HepG2 (cell line): ENCODE measurements around the gene DUS1L. TPM values are rescaled to one million over a fixed set of nuclear protein-coding genes. Genes with fewer than 3 reads are reported as not detected.

Source experiments
- ATAC-seq: fragments of 200-7000 bp; cut with Tn5 transposase; 3 replicates; pipeline ENCODE4 v1.9.1; 2020; ENCODE audit warnings: mild to moderate bottlenecking, moderate library complexity
- BruUV-seq: library from RNA; stranded (reverse); fragments of 400-500 nt; replicated peaks from 2 replicates; lab custom pipeline; 2021; lab: Mats Ljungman, UMichigan
- CTCF ChIA-PET: fragments of 300-600 bp; formaldehyde crosslinking; extraction: SDS; loops from one replicate; lab custom pipeline; 2021; ENCODE audit warnings: low total read pairs, inconsistent platforms, low intra/inter-chr PET ratio; lab: Yijun Ruan, JAX
- POLR2A ChIA-PET: fragments of 350-600 bp; sonication (Branson Sonifier 250); formaldehyde crosslinking; loops from one replicate; lab custom pipeline; 2020; ENCODE audit warnings: antibody characterized with exemption, inconsistent platforms; lab: Yijun Ruan, JAX
- DNase-seq: peaks from one replicate; pipeline ENCODE4 v3.0.0-alpha.2; 2015; ENCODE audit warnings: low spot score
- FAIRE-seq: peaks from 3 replicates; lab custom pipeline; 2011; peaks lifted over from hg19 to GRCh38; lab: Jason Lieb, UNC
- H2AFZ ChIP-seq: one replicate; pipeline ENCODE4 v1.6.1; 2011; ENCODE audit warnings: low read length, inconsistent platforms
- H3K27ac ChIP-seq: fragments of 300-600 bp; 3 replicates; pipeline ENCODE4 v1.8.0; 2011; ENCODE audit warnings: mixed run types, mild to moderate bottlenecking, mixed read lengths, low read length, inconsistent platforms; ENCODE audit not compliant: insufficient read depth; ENCODE audit errors: extremely low read length
- H3K27me3 ChIP-seq, 2 experiments: fragments of 200-600 bp in 1 of 2; 2 replicates in 1 of 2; 3 replicates in 1 of 2; pipeline versions ENCODE4 v1.6.0 to v1.8.0; 2011; ENCODE audit warnings: low read length in 2 of 2, mild to moderate bottlenecking in 2 of 2, moderate library complexity in 2 of 2, inconsistent platforms in 1 of 2; ENCODE audit not compliant: insufficient read depth in 2 of 2, control insufficient read depth in 1 of 2
- H3K36me3 ChIP-seq, 2 experiments: fragments of 200-600 bp in 1 of 2; replicated peaks in 1 of 2; 2 replicates in 1 of 2; 3 replicates in 1 of 2; pipeline versions ENCODE4 v1.5.1 to v1.8.0; 2011; ENCODE audit warnings: low read length in 2 of 2, inconsistent platforms in 1 of 2; ENCODE audit not compliant: insufficient read depth in 2 of 2, control insufficient read depth in 1 of 2
- H3K4me1 ChIP-seq: 2 replicates; pipeline ENCODE4 v1.5.1; 2012; ENCODE audit warnings: low read length, inconsistent platforms; ENCODE audit not compliant: insufficient read depth
- H3K4me2 ChIP-seq: 2 replicates; pipeline ENCODE4 v1.6.0; 2011; ENCODE audit warnings: low read depth, low read length, inconsistent platforms
- H3K4me3 ChIP-seq, 3 experiments: fragments of 200-600 bp in 1 of 3; sonication (generic), shearing (Covaris generic) in 1 of 3; replicated peaks in 1 of 3; 2 replicates each; pipeline ENCODE4 v1.5.1; 2011 to 2016; ENCODE audit warnings: low read length in 3 of 3, inconsistent platforms in 2 of 3, low read depth in 2 of 3, mild to moderate bottlenecking in 2 of 3, control low read depth in 1 of 3, mixed read lengths in 1 of 3; ENCODE audit not compliant: insufficient read depth in 1 of 3
- H3K79me2 ChIP-seq: one replicate; pipeline ENCODE4 v1.6.1; 2011; ENCODE audit warnings: low read length, inconsistent platforms; ENCODE audit not compliant: insufficient read depth
- H3K9ac ChIP-seq: 2 replicates; pipeline ENCODE4 v1.6.0; 2011; ENCODE audit warnings: mild to moderate bottlenecking, low read depth, low read length, inconsistent platforms; ENCODE audit not compliant: insufficient read depth
- H3K9me3 ChIP-seq: 2 replicates; pipeline ENCODE4 v1.5.1; 2012; ENCODE audit warnings: mild to moderate bottlenecking, low read length
- H4K20me1 ChIP-seq: 2 replicates; pipeline ENCODE4 v1.6.0; 2011; ENCODE audit warnings: inconsistent platforms, mild to moderate bottlenecking, low read length, moderate library complexity; ENCODE audit not compliant: insufficient read depth
- ARHGAP35 ChIP-seq: sonication (generic); formaldehyde crosslinking; IDR thresholded peaks from 2 replicates; pipeline ENCODE4 v1.9.0; 2022; ENCODE audit warnings: mild to moderate bottlenecking, inconsistent platforms, moderate library complexity, missing genetic modification reagents, borderline replicate concordance
- HNRNPK ChIP-seq: fragments of 200-400 bp; formaldehyde crosslinking; IDR thresholded peaks from 2 replicates; pipeline ENCODE4 v1.6.1; 2018; ENCODE audit warnings: low read length, low read depth, moderate library complexity, mild to moderate bottlenecking; ENCODE audit not compliant: poor library complexity, severe bottlenecking
- HNRNPLL ChIP-seq: fragments of 200-400 bp; formaldehyde crosslinking; IDR thresholded peaks from 2 replicates; pipeline ENCODE4 v1.6.1; 2017; ENCODE audit warnings: mild to moderate bottlenecking, low read depth, low read length; ENCODE audit not compliant: poor library complexity, severe bottlenecking
- MAZ ChIP-seq, 2 experiments: sonication (generic) in 1 of 2; formaldehyde crosslinking in 1 of 2; IDR thresholded peaks; 2 replicates each; pipeline versions ENCODE4 v1.5.0 to v1.6.1; 2012 to 2020; ENCODE audit warnings: low read depth in 2 of 2, mild to moderate bottlenecking in 2 of 2, borderline replicate concordance in 1 of 2, improper control_type of control experiment in 1 of 2, low read length in 1 of 2, missing genetic modification reagents in 1 of 2, moderate library complexity in 1 of 2
- PATZ1 ChIP-seq: sonication (generic); formaldehyde crosslinking; IDR thresholded peaks from 2 replicates; pipeline ENCODE4 v1.4.0; 2020; ENCODE audit warnings: missing genetic modification reagents
- POLR2G ChIP-seq: fragments of 200-400 bp; formaldehyde crosslinking; IDR thresholded peaks from 2 replicates; pipeline ENCODE4 v1.6.1; 2018; ENCODE audit warnings: mild to moderate bottlenecking, low read depth, low read length, moderate library complexity
- PRPF4 ChIP-seq: fragments of 200-400 bp; formaldehyde crosslinking; IDR thresholded peaks from 2 replicates; pipeline ENCODE4 v1.6.1; 2016; ENCODE audit warnings: low read length, low read depth; ENCODE audit not compliant: poor library complexity, severe bottlenecking
- RBM22 ChIP-seq: fragments of 200-400 bp; formaldehyde crosslinking; optimal IDR thresholded peaks from 2 replicates; pipeline ENCODE3; 2017; ENCODE audit warnings: mild to moderate bottlenecking, low read length, moderate library complexity
- SALL1 ChIP-seq: sonication (generic); formaldehyde crosslinking; IDR thresholded peaks from 2 replicates; pipeline ENCODE4 v1.8.0; 2022; ENCODE audit warnings: mild to moderate bottlenecking, missing genetic modification reagents
- SATB2 ChIP-seq: sonication (generic); formaldehyde crosslinking; IDR thresholded peaks from 2 replicates; pipeline ENCODE4 v1.5.0; 2020; ENCODE audit warnings: missing genetic modification reagents
- SOX13 ChIP-seq, 3 experiments: fragments of 450-650 bp in 1 of 3; sonication (generic) in 1 of 3; formaldehyde crosslinking in 1 of 3; IDR thresholded peaks in 2 of 3; conservative IDR thresholded peaks in 1 of 3; 2 replicates each; pipeline versions ENCODE4 v1.5.0 to v1.6.1; 2016 to 2020; ENCODE audit warnings: antibody characterized with exemption in 1 of 3, mild to moderate bottlenecking in 1 of 3, missing compliant biosample characterization in 1 of 3, missing genetic modification reagents in 1 of 3, moderate library complexity in 1 of 3
- ZFP36L1 ChIP-seq: sonication (generic); formaldehyde crosslinking; IDR thresholded peaks from 2 replicates; pipeline ENCODE4 v1.8.0; 2022; ENCODE audit warnings: mild to moderate bottlenecking, missing genetic modification reagents, moderate library complexity
- ZFP41 ChIP-seq: sonication (generic); formaldehyde crosslinking; IDR thresholded peaks from 2 replicates; pipeline ENCODE4 v1.4.0; 2020; ENCODE audit warnings: mild to moderate bottlenecking, missing genetic modification reagents, borderline replicate concordance
- ZNF121 ChIP-seq: sonication (generic); formaldehyde crosslinking; IDR thresholded peaks from 2 replicates; pipeline ENCODE4 v1.5.0; 2020; ENCODE audit warnings: mild to moderate bottlenecking, missing genetic modification reagents
- ZNF501 ChIP-seq: sonication (generic); formaldehyde crosslinking; IDR thresholded peaks from 2 replicates; pipeline ENCODE4 v1.5.1; 2020; ENCODE audit warnings: mild to moderate bottlenecking, moderate library complexity, missing genetic modification reagents
- ZNF605 ChIP-seq: sonication (generic); formaldehyde crosslinking; IDR thresholded peaks from 2 replicates; pipeline ENCODE4 v1.8.0; 2022; ENCODE audit warnings: mild to moderate bottlenecking, missing genetic modification reagents
- ZNF768 ChIP-seq: sonication (generic); formaldehyde crosslinking; IDR thresholded peaks from 2 replicates; pipeline ENCODE4 v1.4.0; 2020; ENCODE audit warnings: missing genetic modification reagents
- WGBS: methylation state at CpG from one replicate; pipeline ENCODE4 v1.1.6; 2017; ENCODE audit warnings: low lambda C conversion rate; 5-methylcytosine and 5-hydroxymethylcytosine counted together
- in situ Hi-C: cut with HindIII; loops from 2 replicates; pipeline ENCODE4 v1.10.0; 2017; ENCODE audit warnings: low pct_unique_long_range_greater_than_20kb; ENCODE audit not compliant: extremely low pct_ligation_motif_present
- intact Hi-C: fragments of 100-400 bp; cut with micrococcal nuclease; formaldehyde crosslinking; loops from one replicate; pipeline ENCODE4 v1.10.0; 2022; ENCODE audit not compliant: unreplicated experiment
- polyA plus RNA-seq, 8 experiments: library from polyadenylated mRNA; depleted of rRNA in 3 of 8; stranded (reverse) in 7 of 8; unstranded in 1 of 8; fragments of >200 nt; fragmentation: Illumina TruSeq in 4 of 8; extraction: Trizol in 4 of 8; gene quantifications; 2 replicates each; pipeline versions ENCODE4 v1.2.1 to v1.2.3, GENCODE V29; 2011 to 2016; ENCODE audit warnings: low read depth in 4 of 8, missing spikeins in 1 of 8, mixed read lengths in 1 of 8; ENCODE audit not compliant: insufficient read depth in 1 of 8
- total RNA-seq, 5 experiments: library from RNA; depleted of rRNA; stranded (reverse); fragments of >200 nt; fragmentation: Illumina TruSeq; extraction: Trizol; gene quantifications; 2 replicates each; pipeline ENCODE4 v1.2.3, GENCODE V29; 2016; ENCODE audit warnings: low read depth in 1 of 5
- TF ChIP-seq, protein P1 (sequence below): sonication (generic); formaldehyde crosslinking; IDR thresholded peaks from 2 replicates; pipeline ENCODE4 v1.8.0; 2022; ENCODE audit warnings: mild to moderate bottlenecking, missing genetic modification reagents, moderate library complexity

The DUS1L gene
- total and polyA plus RNA-seq, 2 of the 13 experiments (the other 11 are each of a cell fraction or from before 2014, with no cell fraction given) = 81.0 to 109 TPM

- intact Hi-C loops = loop anchor here (5.0 to 10.0 kb wide), 2 partner anchors 43 to 120 kb away; partner anchors contain the start of genes ASPSCR1, GPS1 and RFNG
- no TSS peak for BruUV-seq
- peak overlapping the region; percentile 98 for H3K4me2 ChIP-seq
- FAIRE-seq = no peak
- H4K20me1 ChIP-seq = peaks cover 58% of the 10 kb centered on the region
- WGBS = 87% methylated on average over 28 of the region's 37 CpGs
- peaks cover 63% of the 10 kb centered on the region for H3K79me2 ChIP-seq
- ChIA-PET POLR2A (interaction anchor here (0.7 to 2.7 kb wide), 4 partner anchors 9 to 38 kb away, joined by 3 to 8 read pairs (median 6); no protein-coding TSS in a partner anchor), CTCF (no interaction called here)
- ATAC-seq = no peak
- peak overlapping the region; percentile 98 for H3K9ac ChIP-seq
- no peak for DNase-seq
- in situ Hi-C loops = no loop called here
- peaks cover 45 to 58% of the 10 kb centered on the region in 2 experiments for H3K36me3 ChIP-seq
- no peak overlapping the region for H2AFZ ChIP-seq
- peaks cover 50% of the 10 kb centered on the region for H3K4me1 ChIP-seq
- no peaks in the 10 kb centered on the region; a peak in 1 of 5 replicates for H3K27me3 ChIP-seq
- no peaks in the 10 kb centered on the region for H3K9me3 ChIP-seq
- H3K27ac ChIP-seq = peak overlapping the region; percentile 89
- H3K4me3 ChIP-seq = peak overlapping the region in 2 of 3 experiments; percentile 86 to 96; a peak in 3 of 6 replicates
- peak; percentile 45; the same call in 1 of the 2 replicates for TF ChIP-seq ZFP36L1 (CRISPR knock-in tag)
- TF ChIP-seq POLR2G = 0 out of 2 replicates have a peak, but pooled peaks have one; percentile 18
- TF ChIP-seq SATB2 (CRISPR knock-in tag) = no peak
- 0 out of 2 replicates have a peak, but pooled peaks have one; percentile 4 for TF ChIP-seq ZNF121 (CRISPR knock-in tag)
- peak; percentile 66; the same call in 1 of the 2 replicates for TF ChIP-seq ZNF501 (CRISPR knock-in tag)
- 0 out of 2 replicates have a peak, but pooled peaks have one; percentile 16 for TF ChIP-seq SALL1 (CRISPR knock-in tag)
- peak; percentile 36 for TF ChIP-seq PRPF4
- TF ChIP-seq ARHGAP35 (CRISPR knock-in tag) = no peak
- TF ChIP-seq ZNF605 = peak; percentile 47; the same call in 1 of the 2 replicates
- peak; percentile 26 for TF ChIP-seq HNRNPLL
- peak; percentile 12; the same call in 1 of the 2 replicates for TF ChIP-seq ZNF768 (CRISPR knock-in tag)
- peak; percentile 18 for TF ChIP-seq PATZ1 (CRISPR knock-in tag)
- TF ChIP-seq HNRNPK = peak; percentile 78
- TF ChIP-seq MAZ (IDR thresholded peaks at IDR 0.05; ENCODE audit: borderline replicate concordance, low read depth, low read length) = no peak
- 0 out of 2 replicates have a peak, but pooled peaks have one; percentile 9 for TF ChIP-seq MAZ (CRISPR knock-in tag; IDR thresholded peaks at IDR 0.05; ENCODE audit: low read depth)
- peak; percentile 80 for TF ChIP-seq RBM22
- TF ChIP-seq ZFP41 (CRISPR knock-in tag) = no peak
- TF ChIP-seq SOX13 (IDR thresholded peaks at IDR 0.05) = no peak
- no peak for TF ChIP-seq SOX13 (CRISPR knock-in tag; conservative IDR thresholded peaks at IDR 0.05 in 1 of 2, IDR thresholded peaks at IDR 0.05 in 1 of 2)
- TF ChIP-seq, protein P1, sequence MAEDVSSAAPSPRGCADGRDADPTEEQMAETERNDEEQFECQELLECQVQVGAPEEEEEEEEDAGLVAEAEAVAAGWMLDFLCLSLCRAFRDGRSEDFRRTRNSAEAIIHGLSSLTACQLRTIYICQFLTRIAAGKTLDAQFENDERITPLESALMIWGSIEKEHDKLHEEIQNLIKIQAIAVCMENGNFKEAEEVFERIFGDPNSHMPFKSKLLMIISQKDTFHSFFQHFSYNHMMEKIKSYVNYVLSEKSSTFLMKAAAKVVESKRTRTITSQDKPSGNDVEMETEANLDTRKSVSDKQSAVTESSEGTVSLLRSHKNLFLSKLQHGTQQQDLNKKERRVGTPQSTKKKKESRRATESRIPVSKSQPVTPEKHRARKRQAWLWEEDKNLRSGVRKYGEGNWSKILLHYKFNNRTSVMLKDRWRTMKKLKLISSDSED (CRISPR knock-in tag) = 0 out of 2 replicates have a peak, but pooled peaks have one; percentile 28
Observed at GRCh38 chr17:82094931-82095776, 29.6 kb upstream of the DUS1L start.
